Stimulated activated CD4-positive, alpha-beta T cell treated with anti-CD3 and anti-CD28 coated beads, Interleukin-15, amount 100 ng/mL, for 48 hours (primary cell): Measurements from ENCODE around the gene EXOSC2.
"Not testable (repeated sequence)": the region's sequence is repeated elsewhere in the genome, so short reads cannot be mapped to it uniquely, and the experiment has no call there.

Experiments used
- DNase-seq, 2 donors: peaks; one replicate each; pipeline ENCODE4 v3.0.0-alpha.2; 2020; ENCODE audit warnings: low read depth in 2 of 2

The EXOSC2 gene

DNA sequence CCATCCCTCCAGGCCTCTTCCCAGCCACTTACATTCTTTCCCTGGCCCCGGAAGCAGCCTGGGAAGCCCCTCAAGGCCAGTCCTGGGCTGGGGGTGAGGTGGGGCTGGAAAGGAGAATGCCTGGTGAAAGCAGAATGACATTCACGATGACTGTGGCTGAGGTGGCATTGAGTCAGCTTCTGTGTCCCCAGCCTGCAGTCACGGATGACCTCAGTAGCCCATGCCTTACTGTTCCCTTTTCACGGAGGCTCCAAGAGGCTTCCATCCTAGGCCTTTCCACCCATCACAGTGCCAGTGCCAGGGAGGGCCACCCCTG is 26.5 kb upstream of the EXOSC2 start:
- no peak for DNase-seq

DNA sequence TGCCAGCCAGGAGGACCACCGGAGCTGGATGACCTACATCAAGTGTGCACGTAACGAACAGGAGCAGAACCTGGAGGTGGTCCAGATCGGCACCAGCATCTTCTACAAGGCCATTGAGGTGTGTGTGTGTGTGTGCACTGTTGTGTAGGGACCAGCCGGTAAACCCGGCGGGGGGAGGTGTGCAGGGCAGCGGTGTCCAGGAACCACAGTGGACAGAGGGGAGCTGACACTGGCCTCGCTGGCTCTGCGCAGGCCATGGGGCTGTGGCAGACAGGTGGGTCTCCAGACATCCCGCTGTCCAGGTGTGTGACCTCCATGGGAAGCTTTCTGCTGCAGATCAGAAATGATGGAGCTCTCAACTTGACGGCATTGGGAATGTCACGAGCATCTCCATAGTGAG is 25.4 kb upstream of the EXOSC2 start:
- no peak for DNase-seq

DNA sequence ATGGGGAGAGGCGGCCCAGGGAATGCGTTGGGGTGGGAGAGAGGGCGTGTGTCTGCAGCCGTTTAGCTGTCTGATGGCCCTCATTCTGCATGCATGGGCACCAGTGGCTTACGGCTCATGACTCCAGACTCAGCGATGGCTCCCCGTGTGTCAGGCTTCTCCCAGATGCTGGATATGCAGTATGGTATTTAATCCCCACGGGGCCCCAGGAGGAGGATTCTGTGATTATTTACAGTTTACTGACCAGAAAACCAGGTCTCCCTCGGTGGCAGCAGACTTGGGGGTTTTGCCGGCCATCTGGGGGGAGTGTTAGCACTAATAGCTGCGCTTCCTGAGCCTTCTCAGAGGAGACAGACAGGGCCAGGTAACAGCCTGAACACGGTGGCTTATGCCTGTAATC is 24.9 kb upstream of the EXOSC2 start:
- no peak for DNase-seq

DNA sequence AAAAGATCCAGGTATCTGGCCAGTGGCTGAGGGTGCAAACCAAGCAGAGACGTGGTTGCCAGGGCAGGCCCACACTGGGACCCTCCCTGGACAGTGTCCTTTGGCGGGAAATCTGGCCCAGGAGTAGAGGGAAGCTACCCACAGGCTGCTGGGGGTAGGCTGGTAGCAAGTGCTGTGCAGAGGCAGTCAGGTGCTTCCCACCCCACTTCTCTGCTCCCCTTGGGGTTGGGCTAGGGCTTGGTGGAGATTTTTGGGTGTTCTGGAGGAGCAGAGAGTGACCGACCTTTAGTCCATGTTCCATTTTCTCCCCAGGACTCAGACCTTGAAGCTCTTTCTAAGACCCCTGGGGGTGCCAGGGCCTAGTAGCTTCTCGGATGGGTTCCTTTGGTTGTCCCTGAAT is 23.6 kb upstream of the EXOSC2 start:
- DNase-seq: no peak

DNA sequence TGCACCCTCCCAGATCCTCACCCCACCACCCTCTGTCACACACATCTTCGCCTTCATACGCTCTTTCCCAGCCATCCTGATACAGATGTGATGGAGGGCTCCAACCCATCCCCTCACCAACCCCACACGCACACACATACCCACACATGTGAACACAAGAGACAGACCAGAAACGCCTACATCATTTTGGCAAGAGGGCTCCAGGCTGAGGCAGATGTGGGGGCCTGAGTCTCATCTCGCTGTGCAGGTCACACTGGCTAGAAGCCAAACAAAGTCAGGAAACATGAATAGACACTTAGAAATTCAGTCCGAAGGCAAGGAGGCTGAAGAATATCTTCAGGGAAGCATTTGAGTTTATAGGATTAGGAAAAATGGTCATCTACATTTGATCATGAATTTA is 22.9 kb upstream of the EXOSC2 start:
- DNase-seq: no peak

DNA sequence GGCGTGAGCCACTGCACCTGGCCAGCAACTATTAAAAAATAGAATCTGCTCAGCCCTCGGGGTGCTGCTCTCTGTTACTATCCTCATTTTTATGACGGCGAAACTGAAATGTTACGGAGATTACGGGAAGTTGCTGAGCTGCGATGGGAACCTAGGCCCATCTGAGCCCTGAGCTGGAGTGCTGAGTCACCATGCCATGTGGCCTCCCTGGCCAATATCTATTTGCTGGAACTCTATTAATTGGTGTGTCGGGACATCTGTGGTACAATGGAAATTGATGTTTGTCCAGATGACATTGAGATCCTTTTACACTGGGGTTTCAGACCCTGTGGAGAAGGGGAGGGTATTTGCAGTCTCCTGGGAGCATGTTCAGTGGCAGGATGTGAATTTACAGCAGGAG is 21.1 kb upstream of the EXOSC2 start:
- DNase-seq: no peak

DNA sequence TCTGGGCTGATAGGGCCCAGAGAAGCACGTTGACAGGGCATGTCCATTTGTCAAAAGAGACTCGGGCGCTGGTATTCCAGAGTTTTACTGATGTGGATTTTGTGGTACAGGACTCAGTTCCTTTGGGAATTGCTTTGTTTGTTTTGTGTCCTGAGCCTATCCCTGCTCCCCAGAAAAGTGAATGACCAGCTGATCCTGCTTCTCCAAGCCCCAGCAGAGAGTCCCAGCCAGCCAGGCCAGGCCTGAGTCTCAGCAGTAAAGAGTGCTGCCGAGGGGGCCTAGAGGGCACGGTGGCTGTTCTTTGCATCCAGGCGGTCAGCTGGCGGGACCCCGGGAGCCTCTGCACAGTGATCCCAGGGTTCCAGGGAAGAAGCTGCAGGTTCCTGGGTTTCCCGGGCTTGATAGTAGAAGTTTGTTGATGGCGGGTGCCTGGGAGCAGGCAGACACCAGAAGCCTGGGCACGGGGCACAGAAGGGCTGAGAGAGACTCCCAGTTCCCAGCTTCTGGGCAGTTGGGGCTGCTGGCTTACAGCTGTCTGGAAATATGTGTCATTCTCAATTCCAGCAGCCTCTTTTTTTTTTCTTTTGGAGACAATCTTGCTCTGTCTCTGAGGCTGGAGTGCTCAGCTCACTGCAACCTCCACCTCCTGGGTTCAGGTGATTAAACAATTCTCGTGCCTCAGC is 20.5 kb upstream of the EXOSC2 start:
- no peak for DNase-seq

DNA sequence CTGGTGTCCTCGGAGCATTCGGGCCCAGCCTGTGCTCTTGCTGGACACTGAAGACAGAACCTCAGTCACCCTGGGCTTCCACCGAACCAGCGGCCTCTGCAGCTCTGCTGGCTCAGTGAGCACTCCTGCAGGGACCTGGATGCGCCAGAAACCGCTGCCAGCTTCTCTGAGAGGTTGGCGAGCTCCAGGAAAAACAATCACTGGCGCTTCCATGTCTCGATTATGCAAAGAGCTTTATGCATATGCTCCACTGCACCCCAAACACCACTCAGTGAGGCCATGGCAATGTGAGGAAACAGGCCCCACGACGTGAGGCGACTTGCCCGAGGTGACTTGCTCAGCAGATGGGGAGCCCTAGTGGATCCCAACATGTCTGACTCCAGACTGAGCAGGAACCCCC is 18.2 kb upstream of the EXOSC2 start:
- no peak for DNase-seq

DNA sequence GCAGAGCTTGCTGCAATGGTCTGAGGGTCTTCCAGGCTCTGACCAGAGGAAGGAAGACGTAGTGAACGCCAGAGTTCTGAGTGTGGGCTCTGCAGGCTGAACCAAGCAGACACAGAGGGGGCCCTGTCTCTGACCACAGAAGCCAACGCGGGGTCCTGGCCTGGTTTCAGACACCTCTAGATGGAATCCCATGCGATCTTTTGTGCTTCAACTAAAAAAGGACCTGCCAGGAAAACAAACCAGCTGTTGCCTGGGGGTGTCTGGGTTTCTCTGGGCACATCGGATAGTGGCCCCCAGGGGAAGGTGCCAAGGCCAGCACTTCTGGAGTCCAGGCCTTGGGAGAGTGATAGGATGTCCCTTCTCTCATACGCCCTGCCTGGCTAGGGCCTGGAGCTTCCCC is 16.3 kb upstream of the EXOSC2 start:
- DNase-seq: no peak

DNA sequence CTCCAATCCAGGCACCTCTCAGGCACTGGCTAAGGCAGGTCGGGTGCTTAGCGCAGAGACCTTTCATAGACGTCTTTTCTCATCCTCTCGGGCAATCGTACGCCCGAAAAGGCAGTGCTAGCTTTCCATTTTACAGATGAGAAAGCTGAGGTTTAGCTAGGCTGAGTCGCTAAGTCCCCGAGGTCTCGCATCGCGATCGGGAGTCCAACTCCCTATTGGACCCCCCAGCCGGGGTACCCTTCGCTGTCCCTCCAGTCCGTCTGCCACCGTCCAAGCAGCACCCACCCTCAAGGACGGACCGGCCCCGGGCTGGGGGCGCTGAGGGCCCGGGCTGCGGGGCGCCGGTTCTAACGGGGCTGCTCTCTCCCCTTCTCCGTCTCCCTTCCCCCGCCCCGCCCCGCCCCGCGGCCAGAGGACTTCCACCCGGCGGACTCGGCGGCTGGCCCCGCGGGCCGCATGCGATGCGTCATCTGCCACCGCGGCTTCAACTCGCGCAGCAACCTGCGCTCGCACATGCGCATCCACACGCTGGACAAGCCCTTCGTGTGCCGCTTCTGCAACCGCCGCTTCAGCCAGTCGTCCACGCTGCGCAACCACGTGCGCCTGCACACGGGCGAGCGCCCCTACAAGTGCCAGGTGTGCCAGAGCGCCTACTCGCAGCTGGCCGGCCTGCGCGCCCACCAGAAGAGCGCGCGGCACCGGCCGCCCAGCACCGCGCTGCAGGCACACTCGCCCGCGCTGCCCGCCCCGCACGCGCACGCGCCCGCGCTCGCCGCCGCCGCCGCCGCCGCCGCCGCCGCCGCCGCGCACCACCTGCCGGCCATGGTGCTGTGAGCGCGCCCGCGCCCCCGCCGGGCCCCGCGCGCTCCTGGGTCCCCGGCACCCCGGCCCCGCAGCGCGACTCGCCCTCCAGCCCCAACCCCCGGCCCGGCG is 12.5 kb upstream of the EXOSC2 start:
- DNase-seq: peak; percentile 38 to 54

DNA sequence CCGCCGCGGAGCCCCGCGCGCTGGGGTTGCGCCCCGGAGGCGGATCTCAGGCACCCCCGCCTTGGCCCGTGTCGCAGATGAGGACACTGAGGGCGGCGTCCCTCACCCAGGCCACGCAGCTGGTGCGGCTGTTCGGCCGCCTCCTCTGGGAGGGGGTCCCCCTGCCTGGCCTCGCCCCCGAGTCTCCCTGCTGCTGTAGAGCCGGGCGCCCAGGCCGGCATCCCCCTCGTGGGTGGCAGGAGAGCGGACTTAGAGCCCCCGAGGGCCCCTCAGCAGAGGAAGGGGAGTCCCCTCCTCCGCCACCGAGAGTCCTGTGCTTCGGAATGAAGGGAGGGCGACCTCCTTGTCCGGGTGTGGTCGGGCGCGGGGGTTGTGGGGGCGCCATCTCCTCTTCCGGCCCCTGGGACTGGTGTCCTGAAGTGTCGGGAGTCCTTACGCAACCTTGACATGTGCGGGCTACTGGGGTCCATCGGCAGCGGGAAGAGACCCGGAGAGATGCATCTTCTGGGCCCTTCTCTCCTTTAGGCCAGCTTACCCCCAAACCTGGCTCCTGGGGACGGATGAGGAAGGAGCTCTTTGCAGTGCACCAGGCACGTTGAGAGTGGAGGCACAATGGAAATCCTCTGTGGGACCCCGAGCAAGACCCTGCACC is 11.7 kb upstream of the EXOSC2 start:
- no peak for DNase-seq

DNA sequence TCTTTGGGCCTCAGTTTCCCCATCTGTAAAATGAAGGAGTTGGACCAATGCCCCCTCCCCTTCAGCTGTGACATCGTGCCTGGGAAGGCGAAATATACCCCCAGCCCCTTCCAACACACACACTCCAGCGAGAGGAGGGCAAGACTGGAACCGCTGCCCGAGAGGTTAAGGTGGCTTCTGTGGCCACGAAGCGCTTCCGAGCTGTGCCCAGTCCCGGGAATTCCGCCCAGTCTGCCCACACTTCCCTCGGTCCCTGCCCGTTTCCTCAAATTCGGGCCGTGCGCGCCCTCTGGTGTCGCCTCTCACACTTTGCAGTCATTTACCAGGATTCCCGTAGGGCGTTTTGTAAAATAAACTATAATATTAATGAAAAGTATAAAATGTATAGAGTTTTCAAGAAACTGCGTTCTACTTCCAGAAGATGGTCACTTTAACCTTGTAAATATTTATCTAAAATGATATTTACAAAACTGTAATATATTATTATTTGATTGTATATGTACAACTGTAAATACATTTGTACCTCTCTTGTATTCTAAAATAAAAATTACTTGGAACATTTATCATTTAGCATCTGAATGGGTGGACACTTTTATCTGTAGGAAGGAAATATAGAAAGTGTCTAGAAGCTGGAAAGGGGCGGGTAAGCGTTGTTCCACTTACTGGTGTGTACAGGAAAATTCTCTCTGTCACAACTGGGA is 11.0 kb upstream of the EXOSC2 start:
- DNase-seq: peak in 1 of 2 donors; percentile 29

DNA sequence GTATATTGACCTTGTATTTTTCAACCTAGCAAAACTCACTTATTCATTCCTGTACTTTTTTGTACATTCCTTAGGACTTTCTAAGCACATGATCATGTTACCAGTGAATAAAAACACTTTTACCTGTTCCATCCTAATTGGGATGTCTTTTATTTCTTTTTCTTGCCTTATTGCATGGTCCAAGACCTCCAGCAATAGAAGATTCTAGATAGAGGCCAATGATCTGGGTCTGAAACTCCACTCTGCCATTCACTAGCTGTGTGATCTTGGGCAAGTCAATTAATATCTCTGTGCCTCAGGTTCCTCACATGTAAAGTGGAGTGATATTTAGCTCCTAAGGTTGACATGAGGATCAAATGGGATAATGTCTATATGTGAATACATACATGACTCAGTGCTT is 8.5 kb upstream of the EXOSC2 start:
- DNase-seq: no peak

DNA sequence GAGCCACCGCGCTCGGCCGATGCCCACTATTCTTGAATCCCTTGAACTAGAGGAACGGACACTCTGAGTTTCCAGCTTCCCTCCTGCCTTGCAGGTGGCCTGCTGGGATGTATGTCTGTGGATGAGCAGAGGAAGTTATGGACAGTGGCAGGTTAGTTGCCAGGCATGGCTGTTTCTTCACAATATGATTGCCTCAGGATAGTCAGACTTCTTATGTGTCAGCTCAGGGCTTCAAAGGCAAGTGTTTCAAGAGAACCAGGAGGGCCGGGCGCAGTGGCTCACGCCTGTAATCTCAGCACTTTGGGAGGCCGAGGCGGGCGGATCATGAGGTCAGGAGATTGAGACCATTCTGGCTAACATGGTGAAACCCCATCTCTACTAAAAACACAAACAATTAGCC is 7.6 kb upstream of the EXOSC2 start:
- DNase-seq: not testable (repeated sequence)

DNA sequence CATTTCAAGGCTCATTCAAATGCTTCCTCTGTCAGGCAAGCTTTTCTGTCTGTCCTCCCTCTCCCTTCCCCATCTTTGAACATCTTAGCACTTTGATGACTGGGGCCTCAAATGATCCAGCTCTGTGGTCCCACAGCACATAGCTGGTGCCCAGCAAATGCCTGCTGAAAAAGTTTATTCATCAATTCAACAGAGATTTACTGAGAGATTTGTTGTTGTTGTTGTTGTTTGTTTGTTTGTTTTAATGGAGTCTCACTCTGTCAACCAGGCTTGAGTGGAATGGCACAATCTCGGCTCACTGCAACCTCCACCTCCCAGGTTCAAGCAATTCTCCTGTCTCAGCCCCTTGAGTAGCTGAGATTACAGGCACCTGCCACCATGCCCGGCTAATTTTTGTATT is 6.0 kb upstream of the EXOSC2 start:
- DNase-seq: no peak

DNA sequence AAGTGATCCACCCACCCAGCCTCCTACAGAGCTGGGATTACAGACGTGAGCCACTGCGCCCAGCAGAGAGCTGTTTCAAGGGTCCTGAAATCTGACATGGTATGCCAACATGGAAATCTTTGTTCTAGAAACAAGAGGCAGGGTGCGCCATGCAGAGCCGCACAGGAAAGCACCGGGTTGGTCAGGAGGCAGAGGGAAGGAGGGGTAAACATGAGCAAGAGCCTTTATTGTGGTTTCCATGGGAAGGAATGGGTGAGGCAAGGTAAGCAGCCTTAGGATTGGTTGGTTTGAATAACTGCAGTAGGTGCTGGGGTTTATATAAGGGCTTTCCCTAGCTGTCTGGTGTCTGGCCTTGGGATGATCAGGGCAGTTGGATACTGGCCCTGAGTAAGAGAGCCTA is 5.5 kb upstream of the EXOSC2 start:
- no peak for DNase-seq

DNA sequence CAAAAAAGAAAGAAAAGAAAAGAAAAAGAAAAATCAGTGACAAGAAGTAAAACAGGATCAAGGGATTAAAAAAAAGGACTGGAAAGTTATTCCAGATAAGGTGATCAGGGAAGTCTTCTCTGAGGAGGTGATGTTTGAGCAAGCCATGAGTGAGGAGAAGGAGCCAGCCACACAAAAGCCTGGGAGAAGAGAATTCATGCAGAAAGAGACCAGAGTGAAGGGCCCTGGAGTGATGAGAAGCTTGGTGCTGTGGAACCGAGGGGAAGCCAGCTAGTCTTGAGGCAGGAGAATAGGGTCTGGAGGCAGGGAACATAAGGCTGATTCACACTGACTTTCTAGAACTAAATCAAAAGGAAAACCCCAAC is 4.0 kb upstream of the EXOSC2 start:
- no peak for DNase-seq

DNA sequence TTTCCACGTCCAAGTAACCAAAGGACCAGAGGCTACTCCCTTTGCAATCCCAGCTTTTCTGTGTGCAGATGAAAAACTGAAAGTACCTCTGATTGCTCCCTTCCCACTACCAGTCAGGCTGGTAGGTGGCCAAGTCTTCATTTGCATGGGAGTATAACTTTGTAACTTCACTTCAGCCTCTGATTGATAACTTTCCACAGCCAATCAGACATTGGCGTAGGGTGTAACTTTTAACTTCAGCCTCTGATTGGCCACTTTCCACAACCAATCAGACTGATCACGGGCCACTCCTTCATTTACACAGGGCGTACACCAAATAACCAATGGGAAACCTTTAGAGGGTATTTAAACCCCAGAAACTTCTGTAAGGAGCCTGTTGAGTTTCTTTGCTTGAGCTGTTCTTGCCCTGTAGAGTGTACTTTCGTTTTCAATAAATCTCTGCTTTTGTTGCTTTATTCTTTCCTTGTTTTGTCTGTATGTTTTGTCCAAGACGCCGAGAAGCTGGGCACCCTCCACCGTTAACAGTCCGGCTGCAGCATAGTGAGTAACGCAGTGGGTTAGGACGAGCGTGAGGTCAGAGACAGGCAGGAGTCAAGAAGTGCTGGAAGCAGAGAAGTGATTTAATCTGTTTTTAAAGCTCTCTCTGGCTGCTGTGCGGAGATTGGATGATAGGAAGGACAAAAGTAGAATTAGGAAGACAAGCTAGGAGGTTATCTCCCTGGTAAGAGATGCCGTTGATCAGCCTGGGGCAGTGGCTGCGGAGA is 3.5 kb upstream of the EXOSC2 start:
- no peak for DNase-seq

DNA sequence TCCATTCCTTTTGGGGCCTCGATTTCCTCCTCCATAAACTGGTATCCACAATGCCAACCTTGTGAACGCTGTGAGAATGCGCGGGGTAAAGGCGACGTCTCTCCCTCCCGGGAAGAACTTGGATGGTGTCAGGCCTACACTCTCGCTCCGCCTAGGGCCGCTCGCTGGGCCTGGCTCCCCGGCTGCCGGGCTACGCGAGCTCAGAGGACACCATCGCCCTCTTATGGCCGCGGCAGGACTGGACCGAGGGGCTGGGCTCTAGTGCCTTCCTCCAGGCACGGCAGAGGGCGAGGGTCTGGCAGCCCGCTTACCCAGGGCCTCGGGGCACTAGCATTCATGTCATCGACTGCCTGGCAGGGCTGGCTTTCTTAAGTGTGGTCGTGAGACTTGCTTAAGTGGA is 1.3 kb upstream of the EXOSC2 start:
- no peak for DNase-seq

DNA sequence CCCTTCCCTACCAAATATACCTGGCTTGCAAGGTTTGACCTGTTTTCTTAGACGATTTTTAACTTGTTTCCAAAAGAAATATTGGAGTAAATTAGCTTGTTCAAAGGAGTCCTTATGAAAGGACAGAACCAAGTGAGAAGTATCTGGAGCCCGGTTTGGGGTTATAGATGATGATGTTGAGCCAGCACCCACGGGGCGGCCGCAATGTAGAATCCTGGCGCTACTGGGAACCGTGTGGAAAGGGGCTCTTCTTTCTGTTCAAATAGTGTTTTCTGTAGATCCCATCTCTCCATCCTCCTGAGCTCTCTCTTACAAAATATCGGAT is 517 bp upstream of the EXOSC2 start:
- DNase-seq: no peak

DNA sequence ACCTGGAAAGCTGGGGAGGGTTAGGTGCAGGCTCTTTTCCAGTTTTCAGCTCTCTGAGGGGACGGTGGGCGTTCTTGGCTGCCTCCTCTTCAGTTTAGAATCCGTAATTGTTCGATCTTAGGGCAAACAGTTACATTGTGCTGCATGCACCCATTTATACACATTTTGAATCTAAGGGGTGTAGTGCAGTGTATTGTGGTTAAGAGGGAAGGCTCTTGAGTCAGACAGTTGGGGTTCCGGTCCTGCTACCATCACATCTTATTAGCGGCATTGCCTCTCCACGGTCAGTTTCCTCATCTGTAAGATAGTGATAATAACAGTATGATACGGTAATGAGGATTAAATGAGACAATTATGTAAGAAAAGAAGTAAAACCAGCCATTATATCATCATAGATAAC is 625 bp downstream of the EXOSC2 start:
- no peak for DNase-seq

DNA sequence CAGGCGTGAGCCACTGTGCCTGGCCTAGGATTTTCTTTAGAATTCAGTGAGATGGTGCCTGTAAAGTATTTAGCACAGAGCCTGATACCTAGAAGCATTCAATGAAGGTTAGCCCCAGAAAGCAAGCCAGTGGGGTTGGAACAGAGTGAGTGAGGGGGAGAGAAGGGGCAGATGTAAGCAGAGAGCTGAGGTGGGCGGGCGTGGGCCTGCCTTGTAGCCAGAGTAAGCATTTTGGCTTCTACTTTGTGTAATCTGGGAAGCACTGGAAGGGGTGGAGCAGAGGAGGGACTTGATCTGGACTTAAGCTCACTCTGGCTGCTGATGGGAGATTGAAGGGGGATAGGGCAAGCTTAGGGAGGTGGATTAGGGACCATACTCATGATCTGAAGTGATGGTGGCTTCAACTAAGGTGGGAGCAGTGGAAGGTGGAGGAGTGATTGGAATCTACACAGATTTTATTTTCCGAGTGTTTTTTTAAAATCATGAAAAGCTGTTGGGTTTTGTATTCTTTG is 2.6 kb downstream of the EXOSC2 start:
- no peak for DNase-seq
